Measurements from ENCODE around the gene TM4SF20.

Gene TM4SF20

GRCh38 chr2:227379095-227379494 is at the start of gene TM4SF20:
TM4SF20 (minus strand) TSS chr2:227379306; CDS start chr2:227379268, 38 bp downstream.
- DNase-seq: no peak

GRCh38 chr2:227428731-227429285 is 49.7 kb upstream of the TM4SF20 start:
- no peak for DNase-seq

GRCh38 chr2:227423656-227424499 is 44.8 kb upstream of the TM4SF20 start:
- no peak for DNase-seq

DNA sequence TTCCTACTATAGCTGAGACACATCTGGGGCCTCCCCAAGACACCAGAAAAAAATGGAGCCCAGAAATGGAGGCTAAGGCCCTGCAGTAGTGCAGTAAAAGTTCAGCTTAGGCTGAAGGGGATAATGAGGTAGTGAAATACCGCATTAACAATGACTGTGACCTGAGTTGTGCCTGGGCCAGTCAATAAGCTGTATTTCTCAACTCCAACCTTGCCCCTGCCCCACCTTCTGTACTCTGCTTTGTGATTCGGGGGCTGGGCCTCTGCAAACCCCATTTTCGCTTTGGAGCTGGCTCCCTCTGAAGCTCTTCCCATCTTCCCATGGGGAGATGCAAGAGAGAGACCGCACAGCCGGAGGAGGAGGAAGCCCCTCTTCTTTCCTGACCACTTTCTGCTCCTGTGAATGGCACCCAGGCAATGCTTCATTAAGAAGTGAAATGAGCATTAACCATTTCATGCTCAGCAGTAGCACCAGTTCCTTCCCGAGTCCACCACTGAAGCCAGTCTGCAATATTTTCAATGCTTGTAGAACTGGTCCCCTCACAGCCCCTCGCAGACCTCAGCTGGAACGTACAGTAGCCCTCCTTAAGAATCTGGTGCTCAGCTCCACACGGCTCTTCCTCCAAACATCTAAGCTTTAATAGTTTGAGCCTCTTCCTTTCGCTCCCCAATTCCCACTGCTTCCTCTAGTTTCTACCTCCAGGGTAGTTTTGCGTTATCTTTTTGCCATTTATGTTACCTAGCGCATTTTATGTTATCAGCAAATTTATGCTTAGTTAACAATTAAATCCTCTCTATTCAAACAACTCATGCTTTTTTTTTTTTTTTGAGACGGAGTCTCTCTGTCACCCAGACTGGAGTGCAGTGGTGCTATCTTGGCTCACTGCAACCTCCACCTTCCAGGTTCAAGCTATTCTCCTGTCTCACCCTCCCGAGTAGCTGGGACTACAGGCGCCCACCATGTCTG is 41.3 kb upstream of the TM4SF20 start:
- no peak for DNase-seq

GRCh38 chr2:227416701-227417100 is 37.6 kb upstream of the TM4SF20 start:
- no peak for DNase-seq

DNA sequence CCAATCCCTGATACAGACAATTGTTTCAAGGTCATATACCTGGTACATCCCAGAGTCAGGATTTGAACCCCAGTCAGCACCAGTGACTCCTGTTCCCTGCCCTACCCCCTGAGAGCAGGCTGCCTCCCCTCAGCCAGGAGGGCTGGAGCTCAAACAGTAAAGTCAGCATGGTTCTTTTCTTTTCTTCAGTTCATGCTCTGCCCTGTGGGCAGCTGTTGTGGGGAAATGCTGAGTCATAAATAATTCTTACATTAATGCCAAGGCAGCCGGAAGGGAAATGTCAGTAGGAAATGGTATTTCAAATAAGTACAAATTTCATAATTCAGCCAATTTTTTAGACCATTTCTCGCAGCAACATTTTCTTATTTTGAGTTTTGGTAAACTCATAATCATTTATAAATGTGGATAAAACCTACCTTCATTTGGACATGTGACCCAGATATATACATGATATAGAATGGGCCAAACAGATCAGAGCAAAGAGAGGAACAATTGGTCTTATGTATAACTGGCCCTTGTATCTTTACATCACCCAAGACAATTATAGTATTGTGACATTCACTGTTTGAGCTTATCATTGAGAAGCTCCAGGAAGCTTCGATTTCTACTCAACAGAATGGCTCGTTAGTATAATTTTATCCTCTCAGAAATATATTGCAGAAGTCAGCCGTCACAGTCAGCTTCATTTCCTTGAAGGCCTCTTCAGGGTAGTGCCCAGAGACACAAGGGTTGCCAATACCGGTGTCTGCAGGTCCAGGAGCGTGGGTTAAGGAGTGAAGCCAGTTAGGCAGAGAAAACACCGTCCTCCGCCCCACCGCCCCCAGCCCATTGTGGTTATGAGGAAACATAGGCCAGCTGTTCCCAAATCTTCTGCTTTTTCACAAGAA is 36.7 kb upstream of the TM4SF20 start:
- DNase-seq: no peak

GRCh38 chr2:227414846-227415245 is 35.7 kb upstream of the TM4SF20 start:
- DNase-seq: no peak

DNA sequence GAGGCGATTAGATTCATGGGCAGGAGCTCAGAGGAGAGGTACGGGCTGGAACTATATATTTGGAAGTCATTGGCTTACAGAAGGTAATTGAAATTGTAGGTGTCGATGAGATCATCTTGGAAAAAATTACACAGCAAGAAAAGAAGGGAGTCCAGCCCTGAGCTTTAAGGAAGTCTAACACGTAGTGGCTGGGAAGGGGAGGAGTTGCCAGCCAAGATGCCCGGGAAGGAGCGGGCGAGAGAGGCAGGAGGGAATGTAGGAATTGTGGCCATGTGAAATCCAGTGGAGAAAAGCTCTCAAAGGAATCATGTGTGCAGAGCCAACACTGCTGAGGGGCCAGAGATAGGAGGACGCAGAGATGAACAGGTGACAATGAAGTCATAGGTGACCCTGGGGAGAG is 34.3 kb upstream of the TM4SF20 start:
- DNase-seq: no peak

GRCh38 chr2:227412877-227413276 is 33.8 kb upstream of the TM4SF20 start:
- DNase-seq: no peak

DNA sequence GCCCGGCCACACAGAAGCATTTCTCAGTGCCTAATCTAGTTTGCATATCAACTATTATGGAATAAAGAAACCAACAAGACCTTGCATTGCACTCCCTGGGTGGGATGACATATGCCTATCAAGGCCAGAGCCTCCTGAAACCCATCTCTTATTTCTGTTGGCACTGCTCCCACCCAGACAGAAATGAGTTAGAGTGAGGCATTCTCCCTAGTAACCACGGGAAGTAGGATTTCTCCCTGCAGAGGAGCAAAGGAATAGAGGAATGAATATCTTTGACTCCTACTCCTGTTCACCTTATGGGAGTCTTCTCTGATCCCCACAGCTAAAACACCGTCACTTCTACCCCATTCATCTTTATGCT is 32.9 kb upstream of the TM4SF20 start:
- no peak for DNase-seq

DNA sequence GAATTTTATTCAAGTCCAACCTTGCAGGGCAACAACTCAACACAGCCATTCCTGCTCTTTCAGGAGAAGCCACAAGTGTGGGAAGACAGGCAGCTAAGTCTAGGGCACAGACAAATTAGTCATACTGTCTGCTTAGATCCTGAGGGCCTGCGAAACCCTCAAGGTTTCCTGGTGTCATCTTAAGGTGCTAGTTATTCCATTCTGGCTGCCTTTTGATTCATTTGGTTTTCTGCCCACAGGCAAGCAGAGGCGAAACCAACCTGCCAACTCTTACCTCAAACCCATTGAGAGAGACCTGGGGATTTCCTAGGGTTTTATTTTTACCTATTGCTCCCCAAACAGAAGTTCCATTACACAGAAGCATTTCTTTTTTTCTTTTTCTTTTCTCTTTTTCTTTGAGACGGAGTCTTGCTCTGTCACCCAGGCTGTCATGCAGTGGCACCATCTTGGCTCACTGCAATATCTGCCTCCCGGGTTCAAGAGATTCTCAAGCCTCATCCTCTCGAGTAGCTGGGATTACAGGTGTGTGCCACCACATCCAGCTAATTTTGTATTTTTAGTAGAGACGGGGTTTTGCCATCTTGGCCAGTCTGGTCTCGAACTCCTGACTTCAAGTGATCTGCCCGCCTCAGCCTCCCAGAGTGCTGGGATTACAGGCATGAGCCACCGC is 32.3 kb upstream of the TM4SF20 start:
- no peak for DNase-seq

DNA sequence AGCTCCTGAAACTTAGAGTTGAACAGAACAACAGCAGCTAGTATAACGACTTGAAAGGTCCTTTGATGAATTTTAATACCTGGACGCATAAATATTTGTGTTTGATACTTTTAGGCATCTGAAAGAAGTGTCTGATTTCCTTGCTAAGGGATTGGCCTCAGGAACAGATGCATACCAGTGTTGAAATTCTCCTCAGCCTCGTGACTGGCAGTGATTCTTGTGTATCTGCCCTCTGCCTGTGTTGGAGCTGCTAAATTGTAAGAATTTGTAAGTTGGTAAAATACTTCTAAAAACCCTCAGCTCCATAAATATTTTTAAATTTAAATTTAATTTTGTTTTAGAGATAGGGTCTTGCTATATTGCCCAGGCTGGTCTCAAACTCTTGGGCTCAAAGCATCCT is 31.1 kb upstream of the TM4SF20 start:
- no peak for DNase-seq

- no peak for DNase-seq
Observed at GRCh38 chr2:227407591-227408151, 28.6 kb upstream of the TM4SF20 start.

GRCh38 chr2:227406177-227407031 is 27.3 kb upstream of the TM4SF20 start:
- DNase-seq: peak; percentile 36

DNA sequence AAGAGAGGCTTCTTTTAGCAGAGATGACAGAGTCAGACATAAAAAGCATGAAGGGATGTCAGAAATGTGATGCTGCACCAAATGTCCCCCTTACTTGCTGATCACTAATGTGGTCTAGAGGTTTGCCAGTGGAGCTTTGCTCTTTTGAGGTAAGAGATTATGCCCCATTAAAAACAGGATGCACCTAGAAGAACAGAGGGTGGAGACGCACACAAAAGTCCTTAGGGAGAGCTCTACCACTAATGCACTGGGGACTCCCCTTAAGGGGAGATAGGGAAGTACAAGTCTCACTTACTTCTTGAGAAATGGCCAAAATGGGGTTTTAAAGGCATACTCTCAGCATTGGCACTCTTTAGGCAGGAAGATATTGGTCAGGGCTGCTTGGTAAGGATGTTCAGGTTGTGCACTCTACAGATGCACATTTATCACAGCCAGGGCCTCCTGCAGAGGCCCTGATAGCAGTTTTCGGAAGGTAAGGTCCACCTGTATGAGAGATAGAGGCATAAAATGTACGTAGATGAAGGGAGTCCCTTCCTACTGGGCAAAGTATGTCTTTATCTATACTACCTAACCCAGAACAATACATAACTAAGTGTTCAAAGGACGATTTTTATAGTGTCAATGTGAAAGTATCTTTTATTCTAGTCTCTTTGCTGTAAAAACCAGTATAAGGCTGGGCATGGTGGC is 25.6 kb upstream of the TM4SF20 start:
- no peak for DNase-seq

DNA sequence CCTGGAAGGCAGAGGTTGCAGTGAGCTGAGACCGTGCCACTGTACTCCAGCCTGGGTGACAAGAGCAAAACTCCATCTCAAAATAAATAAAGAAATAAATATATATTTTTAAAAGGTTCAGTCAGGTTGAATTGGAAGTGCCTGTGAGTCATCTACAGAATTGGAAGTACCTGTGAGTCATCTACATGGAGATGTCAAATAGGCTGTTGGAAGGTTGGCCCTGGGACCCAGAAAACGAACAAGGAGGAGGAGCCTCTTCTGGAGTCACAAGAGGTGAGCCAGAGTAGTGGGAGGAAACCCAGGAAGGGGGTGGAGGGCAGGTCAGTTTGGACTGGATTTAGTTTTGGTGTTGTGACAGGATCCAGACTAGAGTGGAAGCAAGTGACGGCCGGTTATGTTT is 23.9 kb upstream of the TM4SF20 start:
- no peak for DNase-seq

DNA sequence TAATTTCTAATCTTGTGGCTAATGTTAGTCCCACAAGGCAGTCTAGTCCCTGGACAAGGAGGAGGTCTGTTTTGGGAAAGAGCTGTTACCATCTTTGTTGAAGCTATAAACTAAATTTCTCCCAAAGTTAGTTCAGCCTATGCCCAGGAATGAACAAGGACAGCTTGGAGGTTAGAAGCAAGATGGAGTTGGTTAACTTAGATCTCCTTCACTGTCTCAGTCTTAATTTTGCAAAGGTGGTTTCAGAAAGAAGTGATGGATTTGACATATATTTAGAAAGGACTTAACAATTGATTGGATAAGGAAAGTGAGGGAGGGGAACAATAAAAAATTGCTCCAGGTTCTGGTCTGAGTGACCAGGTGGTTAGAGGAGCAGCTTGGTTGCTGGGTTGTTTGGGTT is 23.2 kb upstream of the TM4SF20 start:
- no peak for DNase-seq

- no peak for DNase-seq
Observed at GRCh38 chr2:227401550-227401949, 22.4 kb upstream of the TM4SF20 start.

- DNase-seq: no peak
Observed at GRCh38 chr2:227398684-227399670, 19.9 kb upstream of the TM4SF20 start.

All from SHP77 treated with DMSO at 0.1 percent for 48 hours (cell line).